ENCODE measurements around the gene YBEY. TPM values are rescaled to one million over a fixed set of nuclear protein-coding genes. Genes with fewer than 3 reads are reported as not detected.

The YBEY gene
- total and polyA plus RNA-seq, 2 of the 13 experiments (the other 11 are each of a cell fraction or from before 2014, with no cell fraction given) = 6.5 to 8.9 TPM

DNA sequence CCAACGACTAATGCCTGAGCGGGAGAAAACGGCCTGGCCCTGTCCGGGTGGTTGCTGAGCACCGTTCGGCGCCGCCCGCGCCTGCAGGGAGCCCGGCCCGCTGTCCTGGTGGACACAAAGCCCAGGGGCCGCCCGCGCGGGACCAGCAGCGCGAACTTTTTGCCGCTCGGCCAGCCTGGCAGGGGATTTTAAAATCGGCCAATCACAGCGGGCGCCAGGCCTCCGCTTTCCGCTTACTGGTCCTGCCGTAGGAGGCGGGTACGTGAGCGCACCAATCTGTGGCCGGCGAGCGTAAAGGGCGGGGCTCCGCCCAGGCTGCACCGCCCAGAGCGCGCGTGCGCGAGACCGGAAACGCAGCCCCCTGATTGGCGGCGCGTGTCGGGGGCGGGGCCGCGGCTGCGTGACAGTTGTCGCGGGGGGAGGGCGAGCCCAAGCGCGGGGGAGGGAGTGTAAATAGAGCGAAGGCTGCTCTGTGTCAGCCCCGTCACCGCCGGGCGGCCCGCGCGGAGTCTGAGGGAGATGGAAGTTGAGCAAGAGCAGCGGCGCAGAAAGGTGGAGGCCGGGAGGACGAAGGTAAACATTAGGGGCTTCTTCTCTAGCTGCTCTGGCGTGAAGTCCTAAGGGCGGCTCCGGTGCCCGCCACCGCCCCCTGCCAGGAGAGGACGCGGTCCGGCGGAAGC is 37.7 kb downstream of the YBEY start, which contains the start of the genes C21orf58 and PCNT (continued):
- TF ChIP-seq ZNF451 (CRISPR knock-in tag; IDR thresholded peaks at IDR 0.05) (0 out of 2 replicates have a peak, but pooled peaks have one; percentile 55), SPEN (CRISPR knock-in tag; IDR thresholded peaks at IDR 0.05; ENCODE audit: low read depth) (peak; percentile 77), CBX5 (CRISPR knock-in tag; IDR thresholded peaks at IDR 0.05; ENCODE audit: borderline replicate concordance) (no peak), MYC (CRISPR knock-in tag; IDR thresholded peaks at IDR 0.05; ENCODE audit: borderline replicate concordance) (peak; percentile 86; the same call in 1 of the 2 replicates), PHB2 (IDR thresholded peaks at IDR 0.05; ENCODE audit: partially characterized antibody) (no peak), GTF3A (CRISPR knock-in tag; conservative IDR thresholded peaks at IDR 0.05) (no peak), SCMH1 (CRISPR knock-in tag; IDR thresholded peaks at IDR 0.05; ENCODE audit: borderline replicate concordance) (no peak), RBFOX2 (IDR thresholded peaks at IDR 0.05; ENCODE audit: low read depth, low read length) (peak; percentile 89), PPARG (CRISPR knock-in tag; conservative IDR thresholded peaks at IDR 0.05) (no peak), ZNF282 (IDR thresholded peaks at IDR 0.05; ENCODE audit: partially characterized antibody) (no peak), ZNF775 (CRISPR knock-in tag; IDR thresholded peaks at IDR 0.05; ENCODE audit: borderline replicate concordance) (no peak), POLR2AphosphoS5 (IDR thresholded peaks at IDR 0.05; ENCODE audit: low read depth, low read length) (peak; percentile 79), ZNF333 (CRISPR knock-in tag; IDR thresholded peaks at IDR 0.05; ENCODE audit: borderline replicate concordance) (peak; percentile 69; the same call in 1 of the 2 replicates), ZNF704 (CRISPR knock-in tag; IDR thresholded peaks at IDR 0.05; ENCODE audit: borderline replicate concordance) (no peak; the same call in 1 of the 2 replicates), TAF1 (CRISPR knock-in tag; IDR thresholded peaks at IDR 0.05) (peak; percentile 72), ZNF230 (CRISPR knock-in tag; IDR thresholded peaks at IDR 0.05) (no peak), ZBTB43 (CRISPR knock-in tag; conservative IDR thresholded peaks at IDR 0.05) (no peak)
- TF ChIP-seq, protein P1, sequence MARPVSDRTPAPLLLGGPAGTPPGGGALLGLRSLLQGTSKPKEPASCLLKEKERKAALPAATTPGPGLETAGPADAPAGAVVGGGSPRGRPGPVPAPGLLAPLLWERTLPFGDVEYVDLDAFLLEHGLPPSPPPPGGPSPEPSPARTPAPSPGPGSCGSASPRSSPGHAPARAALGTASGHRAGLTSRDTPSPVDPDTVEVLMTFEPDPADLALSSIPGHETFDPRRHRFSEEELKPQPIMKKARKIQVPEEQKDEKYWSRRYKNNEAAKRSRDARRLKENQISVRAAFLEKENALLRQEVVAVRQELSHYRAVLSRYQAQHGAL (CRISPR knock-in tag; IDR thresholded peaks at IDR 0.05; ENCODE audit: not compliant biosample characterization) = no peak
- TF ChIP-seq, protein P2, sequence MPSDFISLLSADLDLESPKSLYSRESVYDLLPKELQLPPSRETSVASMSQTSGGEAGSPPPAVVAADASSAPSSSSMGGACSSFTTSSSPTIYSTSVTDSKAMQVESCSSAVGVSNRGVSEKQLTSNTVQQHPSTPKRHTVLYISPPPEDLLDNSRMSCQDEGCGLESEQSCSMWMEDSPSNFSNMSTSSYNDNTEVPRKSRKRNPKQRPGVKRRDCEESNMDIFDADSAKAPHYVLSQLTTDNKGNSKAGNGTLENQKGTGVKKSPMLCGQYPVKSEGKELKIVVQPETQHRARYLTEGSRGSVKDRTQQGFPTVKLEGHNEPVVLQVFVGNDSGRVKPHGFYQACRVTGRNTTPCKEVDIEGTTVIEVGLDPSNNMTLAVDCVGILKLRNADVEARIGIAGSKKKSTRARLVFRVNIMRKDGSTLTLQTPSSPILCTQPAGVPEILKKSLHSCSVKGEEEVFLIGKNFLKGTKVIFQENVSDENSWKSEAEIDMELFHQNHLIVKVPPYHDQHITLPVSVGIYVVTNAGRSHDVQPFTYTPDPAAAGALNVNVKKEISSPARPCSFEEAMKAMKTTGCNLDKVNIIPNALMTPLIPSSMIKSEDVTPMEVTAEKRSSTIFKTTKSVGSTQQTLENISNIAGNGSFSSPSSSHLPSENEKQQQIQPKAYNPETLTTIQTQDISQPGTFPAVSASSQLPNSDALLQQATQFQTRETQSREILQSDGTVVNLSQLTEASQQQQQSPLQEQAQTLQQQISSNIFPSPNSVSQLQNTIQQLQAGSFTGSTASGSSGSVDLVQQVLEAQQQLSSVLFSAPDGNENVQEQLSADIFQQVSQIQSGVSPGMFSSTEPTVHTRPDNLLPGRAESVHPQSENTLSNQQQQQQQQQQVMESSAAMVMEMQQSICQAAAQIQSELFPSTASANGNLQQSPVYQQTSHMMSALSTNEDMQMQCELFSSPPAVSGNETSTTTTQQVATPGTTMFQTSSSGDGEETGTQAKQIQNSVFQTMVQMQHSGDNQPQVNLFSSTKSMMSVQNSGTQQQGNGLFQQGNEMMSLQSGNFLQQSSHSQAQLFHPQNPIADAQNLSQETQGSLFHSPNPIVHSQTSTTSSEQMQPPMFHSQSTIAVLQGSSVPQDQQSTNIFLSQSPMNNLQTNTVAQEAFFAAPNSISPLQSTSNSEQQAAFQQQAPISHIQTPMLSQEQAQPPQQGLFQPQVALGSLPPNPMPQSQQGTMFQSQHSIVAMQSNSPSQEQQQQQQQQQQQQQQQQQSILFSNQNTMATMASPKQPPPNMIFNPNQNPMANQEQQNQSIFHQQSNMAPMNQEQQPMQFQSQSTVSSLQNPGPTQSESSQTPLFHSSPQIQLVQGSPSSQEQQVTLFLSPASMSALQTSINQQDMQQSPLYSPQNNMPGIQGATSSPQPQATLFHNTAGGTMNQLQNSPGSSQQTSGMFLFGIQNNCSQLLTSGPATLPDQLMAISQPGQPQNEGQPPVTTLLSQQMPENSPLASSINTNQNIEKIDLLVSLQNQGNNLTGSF (CRISPR knock-in tag; IDR thresholded peaks at IDR 0.05) = 0 out of 2 replicates have a peak, but pooled peaks have one; percentile 24
- TF ChIP-seq, protein P3, sequence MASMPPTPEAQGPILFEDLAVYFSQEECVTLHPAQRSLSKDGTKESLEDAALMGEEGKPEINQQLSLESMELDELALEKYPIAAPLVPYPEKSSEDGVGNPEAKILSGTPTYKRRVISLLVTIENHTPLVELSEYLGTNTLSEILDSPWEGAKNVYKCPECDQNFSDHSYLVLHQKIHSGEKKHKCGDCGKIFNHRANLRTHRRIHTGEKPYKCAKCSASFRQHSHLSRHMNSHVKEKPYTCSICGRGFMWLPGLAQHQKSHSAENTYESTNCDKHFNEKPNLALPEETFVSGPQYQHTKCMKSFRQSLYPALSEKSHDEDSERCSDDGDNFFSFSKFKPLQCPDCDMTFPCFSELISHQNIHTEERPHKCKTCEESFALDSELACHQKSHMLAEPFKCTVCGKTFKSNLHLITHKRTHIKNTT (CRISPR knock-in tag; IDR thresholded peaks at IDR 0.05) = no peak
